Panc1 (cell line): ENCODE data around the gene ATP5PB. TPM values are rescaled to one million over a fixed set of nuclear protein-coding genes. Genes with fewer than 3 reads are reported as not detected.
A peak's percentile ranks its signal among the peaks of the same experiment; 100 is the strongest.

ENCODE experiments used
- ATAC-seq: fragments of 200-7000 bp; cut with Tn5 transposase; 2 replicates; pipeline ENCODE4 v1.9.1; 2020; ENCODE audit warnings: mild to moderate bottlenecking, moderate library complexity
- BruUV-seq: library from RNA; stranded (reverse); fragments of 400-500 nt; replicated peaks from 2 replicates; lab custom pipeline; 2021; lab: Mats Ljungman, UMichigan
- CTCF ChIA-PET: fragments of 300-600 bp; sonication (Branson Sonifier 250); formaldehyde crosslinking; loops from one replicate; lab custom pipeline; 2022; ENCODE audit warnings: antibody characterized with exemption; lab: Charles Lee
- POLR2A ChIA-PET: fragments of 300-600 bp; sonication (Branson Sonifier 250); formaldehyde crosslinking; loops from one replicate; lab custom pipeline; 2022; ENCODE audit warnings: antibody characterized with exemption; lab: Charles Lee
- DNase-seq: peaks from one replicate; pipeline ENCODE4 v3.0.0-alpha.2; 2010; ENCODE audit warnings: low read depth, low spot score
- H3K27ac ChIP-seq: 2 replicates; pipeline ENCODE4 v1.5.1; 2011; ENCODE audit warnings: mild to moderate bottlenecking, low read length, inconsistent platforms
- H3K27me3 ChIP-seq: fragments of 200-500 bp; sonication (Bioruptor generic); 2 replicates; pipeline ENCODE4 v1.6.0; 2014; ENCODE audit warnings: low read length, inconsistent platforms; ENCODE audit not compliant: control insufficient read depth, insufficient read depth
- H3K36me3 ChIP-seq: fragments of 200-500 bp; sonication (Bioruptor generic); 2 replicates; pipeline ENCODE4 v1.5.1; 2014; ENCODE audit warnings: inconsistent platforms, mild to moderate bottlenecking, low read length, moderate library complexity; ENCODE audit not compliant: control insufficient read depth, insufficient read depth
- H3K4me1 ChIP-seq: 2 replicates; pipeline ENCODE4 v1.5.1; 2011; ENCODE audit warnings: inconsistent platforms, mild to moderate bottlenecking, low read length, moderate library complexity; ENCODE audit not compliant: control insufficient read depth, insufficient read depth
- H3K4me3 ChIP-seq, 2 experiments: 2 replicates each; pipeline ENCODE4 v1.5.1; 2011 to 2012; ENCODE audit warnings: low read depth in 2 of 2, low read length in 2 of 2, mild to moderate bottlenecking in 2 of 2, inconsistent platforms in 1 of 2, moderate library complexity in 1 of 2
- H3K9me3 ChIP-seq: fragments of 200-500 bp; sonication (Bioruptor generic); 2 replicates; pipeline ENCODE4 v1.5.1; 2014; ENCODE audit warnings: low read depth, mild to moderate bottlenecking, inconsistent platforms, low read length, moderate library complexity; ENCODE audit not compliant: control insufficient read depth, insufficient read depth
- CTCF ChIP-seq: fragments of 450-650 bp; IDR thresholded peaks from 2 replicates; pipeline ENCODE4 v1.5.1; 2017; ENCODE audit warnings: mild to moderate bottlenecking
- POLR2AphosphoS5 ChIP-seq: IDR thresholded peaks from 2 replicates; pipeline ENCODE4 v1.6.1; 2012; ENCODE audit warnings: mild to moderate bottlenecking, low read depth, low read length, moderate library complexity
- REST ChIP-seq, 2 experiments: IDR thresholded peaks; 2 replicates each; pipeline ENCODE4 v1.6.1; 2011 to 2012; ENCODE audit warnings: low read depth in 2 of 2, control low read depth in 1 of 2, low read length in 1 of 2, mild to moderate bottlenecking in 1 of 2, moderate library complexity in 1 of 2; ENCODE audit not compliant: insufficient read depth in 1 of 2
- SIN3A ChIP-seq: IDR thresholded peaks from 2 replicates; pipeline ENCODE4 v1.6.1; 2012; ENCODE audit warnings: low read depth, mild to moderate bottlenecking, low read length, moderate library complexity, borderline replicate concordance; ENCODE audit not compliant: insufficient read depth
- TCF7L2 ChIP-seq: IDR thresholded peaks from 2 replicates; pipeline ENCODE4 v1.6.1; 2011; ENCODE audit warnings: mild to moderate bottlenecking, low read depth, low read length, inconsistent platforms
- in situ Hi-C: cut with HindIII; loops from 2 replicates; pipeline ENCODE4 v1.10.0; 2016; ENCODE audit warnings: low sequenced_read_pairs, low pct_unique_long_range_greater_than_20kb
- intact Hi-C: fragments of 100-400 bp; cut with micrococcal nuclease; formaldehyde crosslinking; loops from one replicate; pipeline ENCODE4 v1.10.0; 2022; ENCODE audit not compliant: unreplicated experiment
- total RNA-seq: library from RNA; stranded (reverse); gene quantifications from one replicate; pipeline ENCODE4 v1.2.1, GENCODE V29; 2021; ENCODE audit not compliant: unreplicated experiment

Gene ATP5PB
- total RNA-seq, 1 experiment from 2014 or later = 178 TPM

GRCh38 chr1:111446967-111447892 is 2.0 kb upstream of the ATP5PB start:
- BruUV-seq = no TSS peak

More at GRCh38 chr1:111446967-111447892, 2.0 kb upstream of the ATP5PB start:
- Histone ChIP-seq H3K9me3 (no peaks in the 10 kb centered on the region), H3K27ac (peak overlapping the region; percentile 94), H3K4me3 (peak overlapping the region; percentile 94 to 97), H3K4me1 (peaks cover 22% of the 10 kb centered on the region), H3K27me3 (no peaks in the 10 kb centered on the region), H3K36me3 (peaks cover 38% of the 10 kb centered on the region)
- ATAC-seq = no peak
- no peak for DNase-seq
- in situ Hi-C loops = no loop called here
- TF ChIP-seq CTCF (no peak), TCF7L2 (no peak), POLR2AphosphoS5 (no peak), SIN3A (no peak), REST (IDR thresholded peaks at IDR 0.05; ENCODE audit: insufficient read depth in 1 of 2, low read depth in 2 of 2, low read length in 1 of 2) (no peak)
- CTCF ChIA-PET = no interaction called here
- POLR2A ChIA-PET = interaction anchor here (0.6 kb wide), 1 partner anchor 135 kb away, joined by 9 read pairs; no protein-coding TSS in a partner anchor
- intact Hi-C loops = no loop called here
